K562 (cell line): ENCODE results near the gene DNM1. TPM values are rescaled to one million over a fixed set of nuclear protein-coding genes. Genes with fewer than 3 reads are reported as not detected.

Experiments
- ATF7 ChIP-seq: fragments of 450-650 bp; IDR thresholded peaks from 2 replicates; pipeline ENCODE4 v1.7.1; 2014; ENCODE audit warnings: mild to moderate bottlenecking, moderate library complexity
- BCOR ChIP-seq: fragments of 450-650 bp; IDR thresholded peaks from 2 replicates; pipeline ENCODE4 v1.6.1; 2016
- CBX3 ChIP-seq, 2 experiments: IDR thresholded peaks; 1 replicate in 1 of 2; 2 replicates in 1 of 2; pipeline ENCODE4 v1.6.1; 2012; ENCODE audit warnings: inconsistent platforms in 2 of 2, low read length in 2 of 2, borderline replicate concordance in 1 of 2, control low read depth in 1 of 2
- DMBX1 ChIP-seq: fragments of 250-450 bp; sonication (Bioruptor Pico); IDR thresholded peaks from 2 replicates; pipeline ENCODE4 v1.8.0; 2022; ENCODE audit warnings: inconsistent platforms, mild to moderate bottlenecking, moderate library complexity, borderline replicate concordance
- FIP1L1 ChIP-seq: fragments of 200-400 bp; formaldehyde crosslinking; IDR thresholded peaks from 2 replicates; pipeline ENCODE4 v1.6.1; 2018; ENCODE audit warnings: mild to moderate bottlenecking, low read depth, low read length; ENCODE audit not compliant: poor library complexity, severe bottlenecking
- FOXA1 ChIP-seq: fragments of 450-650 bp; IDR thresholded peaks from 2 replicates; pipeline ENCODE4 v1.6.1; 2016; ENCODE audit warnings: mild to moderate bottlenecking, borderline replicate concordance
- JUN ChIP-seq, 2 experiments: sonication (generic) in 1 of 2; formaldehyde crosslinking in 1 of 2; IDR thresholded peaks; 2 replicates each; pipeline versions ENCODE4 v1.6.1 to v1.8.0; 2012 to 2022; ENCODE audit warnings: borderline replicate concordance in 2 of 2, mild to moderate bottlenecking in 2 of 2, improper control_type of control experiment in 1 of 2, low read depth in 1 of 2, low read length in 1 of 2, missing genetic modification reagents in 1 of 2
- MBD2 ChIP-seq: sonication (generic); IDR thresholded peaks from 2 replicates; pipeline ENCODE4 v1.6.1; 2016; ENCODE audit warnings: low read depth, borderline replicate concordance
- MEIS2 ChIP-seq: fragments of 450-650 bp; IDR thresholded peaks from 2 replicates; pipeline ENCODE4 v1.6.1; 2014; ENCODE audit warnings: mild to moderate bottlenecking; ENCODE audit not compliant: partially characterized antibody
- NFYB ChIP-seq: IDR thresholded peaks from 2 replicates; pipeline ENCODE4 v1.6.1; 2011; ENCODE audit warnings: mild to moderate bottlenecking, moderate library complexity; ENCODE audit not compliant: insufficient read length; ENCODE audit errors: extremely low read depth
- PHF21A ChIP-seq: fragments of 450-650 bp; IDR thresholded peaks from 2 replicates; pipeline ENCODE4 v1.6.1; 2017; ENCODE audit warnings: low read depth, borderline replicate concordance
- RBFOX2 ChIP-seq: fragments of 200-400 bp; formaldehyde crosslinking; IDR thresholded peaks from 2 replicates; pipeline ENCODE4 v1.6.1; 2017; ENCODE audit warnings: low read depth, mild to moderate bottlenecking, low read length, moderate library complexity
- SIN3A ChIP-seq, 2 experiments: fragments of 150-350 bp in 1 of 2; IDR thresholded peaks; 2 replicates each; pipeline ENCODE4 v1.6.1; 2011 to 2016; ENCODE audit warnings: borderline replicate concordance in 2 of 2, low read depth in 2 of 2, low read length in 2 of 2, mild to moderate bottlenecking in 2 of 2, moderate library complexity in 2 of 2; ENCODE audit not compliant: control insufficient read depth in 1 of 2
- SIX5 ChIP-seq, 2 experiments: IDR thresholded peaks; 2 replicates each; pipeline ENCODE4 v1.6.1; 2011; ENCODE audit warnings: low read length in 2 of 2, borderline replicate concordance in 1 of 2, low read depth in 1 of 2, mild to moderate bottlenecking in 1 of 2, moderate library complexity in 1 of 2; ENCODE audit not compliant: insufficient read depth in 1 of 2
- SPI1 ChIP-seq: IDR thresholded peaks from 2 replicates; pipeline ENCODE4 v1.6.1; 2011; ENCODE audit warnings: low read depth, low read length, control low read depth, borderline replicate concordance
- TRIM24 ChIP-seq, 2 experiments: fragments of 450-650 bp; IDR thresholded peaks; 2 replicates each; pipeline ENCODE4 v1.6.1; 2016
- ZBTB2 ChIP-seq: fragments of 450-650 bp; IDR thresholded peaks from 2 replicates; pipeline ENCODE4 v1.6.1; 2016; ENCODE audit warnings: antibody characterized with exemption
- polyA plus RNA-seq, 8 experiments: library from polyadenylated mRNA; depleted of rRNA in 4 of 8; stranded (reverse) in 5 of 8; unstranded in 3 of 8; fragments of >200 nt; fragmentation: Nextera tagmentation in 2 of 8; fragmentation: Illumina TruSeq in 1 of 8; extraction: Ambion mirVana in 2 of 8; extraction: Trizol in 1 of 8; gene quantifications; 2 replicates each; pipeline versions ENCODE4 v1.2.1 to v1.2.3, GENCODE V29; 2011 to 2014; ENCODE audit warnings: inconsistent platforms in 1 of 8, missing spikeins in 1 of 8
- total RNA-seq, 7 experiments: library from RNA; depleted of rRNA in 6 of 7; stranded (reverse); fragments of >200 nt in 6 of 7; fragmentation: Illumina TruSeq in 2 of 7; extraction: Trizol in 2 of 7; gene quantifications; 2 replicates each; pipeline versions ENCODE4 v1.2.1 to v1.2.3, GENCODE V29; 2011 to 2021; ENCODE audit warnings: low replicate concordance in 1 of 7
- TF ChIP-seq, protein P1 (sequence below): fragments of 250-450 bp; sonication (Bioruptor Pico); IDR thresholded peaks from 2 replicates; pipeline ENCODE4 v1.8.0; 2021; ENCODE audit warnings: borderline replicate concordance, mild to moderate bottlenecking, moderate library complexity; ENCODE audit not compliant: poor library complexity, severe bottlenecking

Gene DNM1
- total and polyA plus RNA-seq, 9 of the 15 experiments (the other 6 are each of a cell fraction or from before 2014, with no cell fraction given) = 0.39 to 23.1 (median 9.1) TPM

DNA sequence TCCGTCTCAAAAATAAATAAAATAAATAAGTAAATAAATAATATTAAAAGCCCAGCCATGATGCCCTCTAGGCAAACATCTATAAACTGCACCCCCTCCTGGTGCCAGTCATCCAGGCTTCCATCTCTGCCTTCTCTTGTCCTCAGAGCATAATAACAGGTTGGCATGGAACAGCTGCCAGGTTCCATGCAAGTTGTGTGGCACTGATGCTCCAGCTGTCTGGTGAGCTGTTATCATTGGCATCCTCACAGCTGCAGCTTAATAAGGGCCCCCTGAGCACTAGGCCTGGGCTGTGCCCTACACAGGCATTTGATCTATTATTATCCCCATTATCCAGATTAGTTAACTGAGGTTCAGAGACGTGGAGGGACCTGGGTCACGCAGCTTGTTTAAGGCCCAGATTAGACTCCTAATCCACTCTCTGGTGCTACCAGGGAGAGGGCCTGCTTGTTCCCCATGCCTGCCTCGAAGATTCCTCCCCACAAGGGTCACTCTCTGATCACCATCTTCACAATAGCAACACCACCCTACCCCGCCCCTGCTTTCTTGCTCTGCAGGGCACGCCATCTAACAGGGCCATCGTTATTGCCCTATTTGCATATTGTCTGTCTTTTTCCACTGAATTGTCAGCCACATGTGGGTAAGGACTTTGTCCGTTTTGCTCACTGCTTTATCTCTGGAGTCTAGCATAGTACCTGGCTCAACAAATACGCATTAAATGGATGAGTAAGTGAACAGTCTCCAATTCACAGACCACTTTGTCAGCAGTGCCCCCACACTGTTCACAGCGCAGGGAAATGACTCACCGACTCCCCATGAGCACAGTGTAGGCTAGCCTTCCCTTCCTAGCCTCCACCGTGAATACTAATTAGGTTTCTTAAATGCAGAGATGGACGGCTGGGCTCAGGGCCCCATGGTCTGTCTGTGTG lies 1.5 kb upstream of the DNM1 start (continued):
- TF ChIP-seq DMBX1 (CRISPR knock-in tag) (no peak), ZBTB2 (no peak), FOXA1 (no peak), MBD2 (no peak), SIN3A (IDR thresholded peaks at IDR 0.05; ENCODE audit: borderline replicate concordance in 2 of 2, control insufficient read depth in 1 of 2, low read depth in 2 of 2, low read length in 2 of 2) (no peak), ATF7 (no peak), SIX5 (IDR thresholded peaks at IDR 0.05; ENCODE audit: borderline replicate concordance in 1 of 2, insufficient read depth in 1 of 2, low read depth in 1 of 2, low read length in 2 of 2) (no peak), SPI1 (no peak), FIP1L1 (no peak), NFYB (no peak), CBX3 (IDR thresholded peaks at IDR 0.05; ENCODE audit: borderline replicate concordance in 1 of 2, low read length in 2 of 2) (peak in 1 of 2 experiments; percentile 79; a peak in 1 of 3 replicates), MEIS2 (no peak), JUN (IDR thresholded peaks at IDR 0.05; ENCODE audit: borderline replicate concordance, low read depth, low read length) (peak; percentile 40; the same call in 1 of the 2 replicates), JUN (CRISPR knock-in tag; IDR thresholded peaks at IDR 0.05; ENCODE audit: borderline replicate concordance) (no peak), RBFOX2 (no peak), PHF21A (no peak), TRIM24 (IDR thresholded peaks at IDR 0.05) (peak; percentile 29 to 33; a peak in 1 of 4 replicates), BCOR (peak; percentile 83)
- TF ChIP-seq, protein P1, sequence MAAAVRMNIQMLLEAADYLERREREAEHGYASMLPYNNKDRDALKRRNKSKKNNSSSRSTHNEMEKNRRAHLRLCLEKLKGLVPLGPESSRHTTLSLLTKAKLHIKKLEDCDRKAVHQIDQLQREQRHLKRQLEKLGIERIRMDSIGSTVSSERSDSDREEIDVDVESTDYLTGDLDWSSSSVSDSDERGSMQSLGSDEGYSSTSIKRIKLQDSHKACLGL (CRISPR knock-in tag) = peak; percentile 6
